ENCODE results near the gene CFTR. TPM values are rescaled to one million over a fixed set of nuclear protein-coding genes. Genes with fewer than 3 reads are reported as not detected.

Gene CFTR
- total RNA-seq, 4 donors from 2014 or later: 3.4 to 13.5 (median 7.1) TPM

- WGBS: 84% methylated on average over 2 of the region's 2 CpGs
- H3K27ac ChIP-seq: no peak overlapping the region
- no peak overlapping the region for H3K4me3 ChIP-seq
- TF ChIP-seq POLR2A (IDR thresholded peaks at IDR 0.05) (no peak), CTCF (IDR thresholded peaks at IDR 0.05) (no peak), EP300 (IDR thresholded peaks at IDR 0.05) (no peak), POLR2AphosphoS5 (IDR thresholded peaks at IDR 0.05) (no peak)
- no peaks in the 10 kb centered on the region for H3K4me1 ChIP-seq
- DNase-seq (ENCODE audit: low spot score in 2 of 2): no peak
- no peaks in the 10 kb centered on the region for H3K9me3 ChIP-seq
- H3K27me3 ChIP-seq: no peaks in the 10 kb centered on the region
- no peaks in the 10 kb centered on the region for H3K36me3 ChIP-seq
Measured at GRCh38 chr7:117656806-117657205, 177.0 kb downstream of the CFTR start.

GRCh38 chr7:117659531-117660011, 179.7 kb downstream of the CFTR start:
- Histone ChIP-seq H3K36me3 (no peaks in the 10 kb centered on the region), H3K27ac (no peak overlapping the region), H3K4me3 (no peak overlapping the region), H3K9me3 (no peaks in the 10 kb centered on the region), H3K4me1 (no peaks in the 10 kb centered on the region), H3K27me3 (no peaks in the 10 kb centered on the region)
- DNase-seq (ENCODE audit: low spot score in 2 of 2): no peak
- TF ChIP-seq POLR2AphosphoS5 (IDR thresholded peaks at IDR 0.05) (no peak), CTCF (IDR thresholded peaks at IDR 0.05) (no peak), EP300 (IDR thresholded peaks at IDR 0.05) (no peak), POLR2A (IDR thresholded peaks at IDR 0.05) (no peak)

- Histone ChIP-seq H3K9me3 (no peaks in the 10 kb centered on the region), H3K36me3 (no peaks in the 10 kb centered on the region), H3K4me1 (no peaks in the 10 kb centered on the region), H3K27ac (no peak overlapping the region), H3K4me3 (no peak overlapping the region), H3K27me3 (no peaks in the 10 kb centered on the region)
- DNase-seq (ENCODE audit: low spot score in 2 of 2): no peak
- 76% methylated on average over 2 of the region's 2 CpGs for WGBS
- TF ChIP-seq CTCF (IDR thresholded peaks at IDR 0.05) (no peak), POLR2AphosphoS5 (IDR thresholded peaks at IDR 0.05) (no peak), EP300 (IDR thresholded peaks at IDR 0.05) (no peak), POLR2A (IDR thresholded peaks at IDR 0.05) (no peak)
Measured at GRCh38 chr7:117661328-117661727, 181.5 kb downstream of the CFTR start.

GRCh38 chr7:117664047-117664446, 184.2 kb downstream of the CFTR start:
- no peak for DNase-seq (ENCODE audit: low spot score in 2 of 2)
- WGBS: 86% methylated on average over 3 of the region's 3 CpGs
- Histone ChIP-seq H3K9me3 (no peaks in the 10 kb centered on the region), H3K36me3 (no peaks in the 10 kb centered on the region), H3K4me3 (no peak overlapping the region), H3K27ac (no peak overlapping the region), H3K4me1 (no peaks in the 10 kb centered on the region), H3K27me3 (no peaks in the 10 kb centered on the region)
- TF ChIP-seq EP300 (IDR thresholded peaks at IDR 0.05) (no peak), POLR2A (IDR thresholded peaks at IDR 0.05) (no peak), CTCF (IDR thresholded peaks at IDR 0.05) (no peak), POLR2AphosphoS5 (IDR thresholded peaks at IDR 0.05) (no peak)

GRCh38 chr7:117665368-117665767, 185.5 kb downstream of the CFTR start:
- Histone ChIP-seq H3K27ac (no peak overlapping the region), H3K4me3 (no peak overlapping the region), H3K27me3 (no peaks in the 10 kb centered on the region), H3K4me1 (no peaks in the 10 kb centered on the region), H3K9me3 (no peaks in the 10 kb centered on the region), H3K36me3 (no peaks in the 10 kb centered on the region)
- no peak for TF ChIP-seq EP300 (IDR thresholded peaks at IDR 0.05)
- no peak for TF ChIP-seq CTCF (IDR thresholded peaks at IDR 0.05)
- no peak for TF ChIP-seq POLR2AphosphoS5 (IDR thresholded peaks at IDR 0.05)
- TF ChIP-seq POLR2A (IDR thresholded peaks at IDR 0.05): no peak
- DNase-seq (ENCODE audit: low spot score in 2 of 2): no peak
